ENCODE measurements around the gene NEK9. TPM values are rescaled to one million over a fixed set of nuclear protein-coding genes. Genes with fewer than 3 reads are reported as not detected.

Gene NEK9
- total and polyA plus RNA-seq, 2 donors (not counting 3 experiments of a cell fraction or from before 2014, with no cell fraction given): 22.1 to 65.1 TPM

GRCh38 chr14:75095690-75096089 lies 31.2 kb downstream of the NEK9 start:
- dilution Hi-C loops (cut with MboI; ENCODE audit: extremely low pct_ligation_motif_present, low sequenced_read_pairs): no loop called here
- Histone ChIP-seq H3K9me3 (replicated peaks; ENCODE audit: control insufficient read depth, insufficient read depth, low read length) (no peaks in the 10 kb centered on the region), H2AFZ (ENCODE audit: low read depth, low read length) (no peak overlapping the region), H3K27me3 (ENCODE audit: control insufficient read depth in 2 of 2, insufficient read depth in 2 of 2, low read length in 2 of 2) (no peaks in the 10 kb centered on the region), H3K79me2 (ENCODE audit: control insufficient read depth, insufficient read depth, low read length) (no peaks in the 10 kb centered on the region), H3K36me3 (ENCODE audit: control insufficient read depth in 2 of 2, extremely low read depth in 1 of 2, insufficient read depth in 2 of 2, low read length in 2 of 2) (peaks cover 9 to 16% of the 10 kb centered on the region in 2 experiments), H4K20me1 (replicated peaks; ENCODE audit: control insufficient read depth, extremely low read depth, insufficient read depth, low read length) (no peaks in the 10 kb centered on the region), H3K4me2 (ENCODE audit: insufficient read depth, low read length) (no peak overlapping the region), H3K4me3 (replicated peaks in 1 of 3; ENCODE audit: insufficient read depth in 1 of 3, low read depth in 1 of 3, low read length in 3 of 3) (no peak overlapping the region), H3K9me1 (replicated peaks; ENCODE audit: control insufficient read depth, extremely low read depth, insufficient read depth, low read length) (no peaks in the 10 kb centered on the region), H3K27ac (ENCODE audit: insufficient read depth, low read depth, low read length) (no peak overlapping the region), H3K9ac (replicated peaks; ENCODE audit: extremely low read depth, insufficient read depth, low read length) (no peak overlapping the region), H3K4me1 (ENCODE audit: control insufficient read depth, extremely low read depth, insufficient read depth, low read length) (no peaks in the 10 kb centered on the region)
- no peak for FAIRE-seq
- intact Hi-C loops (cut with micrococcal nuclease): no loop called here
- BruUV-seq (replicated peaks): no TSS peak
- no peak for TF ChIP-seq FOS (IDR thresholded peaks at IDR 0.05; ENCODE audit: borderline replicate concordance, insufficient read depth, low read length)
- no peak for TF ChIP-seq JUN (IDR thresholded peaks at IDR 0.05; ENCODE audit: borderline replicate concordance, insufficient read depth, insufficient read length, low read depth)
- TF ChIP-seq, protein P1, sequence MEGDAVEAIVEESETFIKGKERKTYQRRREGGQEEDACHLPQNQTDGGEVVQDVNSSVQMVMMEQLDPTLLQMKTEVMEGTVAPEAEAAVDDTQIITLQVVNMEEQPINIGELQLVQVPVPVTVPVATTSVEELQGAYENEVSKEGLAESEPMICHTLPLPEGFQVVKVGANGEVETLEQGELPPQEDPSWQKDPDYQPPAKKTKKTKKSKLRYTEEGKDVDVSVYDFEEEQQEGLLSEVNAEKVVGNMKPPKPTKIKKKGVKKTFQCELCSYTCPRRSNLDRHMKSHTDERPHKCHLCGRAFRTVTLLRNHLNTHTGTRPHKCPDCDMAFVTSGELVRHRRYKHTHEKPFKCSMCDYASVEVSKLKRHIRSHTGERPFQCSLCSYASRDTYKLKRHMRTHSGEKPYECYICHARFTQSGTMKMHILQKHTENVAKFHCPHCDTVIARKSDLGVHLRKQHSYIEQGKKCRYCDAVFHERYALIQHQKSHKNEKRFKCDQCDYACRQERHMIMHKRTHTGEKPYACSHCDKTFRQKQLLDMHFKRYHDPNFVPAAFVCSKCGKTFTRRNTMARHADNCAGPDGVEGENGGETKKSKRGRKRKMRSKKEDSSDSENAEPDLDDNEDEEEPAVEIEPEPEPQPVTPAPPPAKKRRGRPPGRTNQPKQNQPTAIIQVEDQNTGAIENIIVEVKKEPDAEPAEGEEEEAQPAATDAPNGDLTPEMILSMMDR (IDR thresholded peaks at IDR 0.05; ENCODE audit: extremely low read depth in 1 of 2, insufficient read depth in 1 of 2, low read depth in 1 of 2, low read length in 2 of 2): no peak
- no peak for TF ChIP-seq POLR2AphosphoS5 (IDR thresholded peaks at IDR 0.05; ENCODE audit: insufficient read depth, low read depth, low read length)
- TF ChIP-seq EZH2 (IDR thresholded peaks at IDR 0.05; ENCODE audit: borderline replicate concordance, low read depth, low read length, severe bottlenecking): no peak
- TF ChIP-seq, protein P2, sequence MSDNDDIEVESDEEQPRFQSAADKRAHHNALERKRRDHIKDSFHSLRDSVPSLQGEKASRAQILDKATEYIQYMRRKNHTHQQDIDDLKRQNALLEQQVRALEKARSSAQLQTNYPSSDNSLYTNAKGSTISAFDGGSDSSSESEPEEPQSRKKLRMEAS (IDR thresholded peaks at IDR 0.05; ENCODE audit: insufficient read depth, insufficient read length): no peak
- no peak for TF ChIP-seq GATA2 (IDR thresholded peaks at IDR 0.05; ENCODE audit: insufficient read depth, insufficient read length, low read depth, low read length)
- no peak for TF ChIP-seq POLR2A (IDR thresholded peaks at IDR 0.05; ENCODE audit: low read depth, low read length)
- no peak for TF ChIP-seq MYC (IDR thresholded peaks at IDR 0.05; ENCODE audit: low read depth, low read length)
- ChIA-PET CTCF (interaction anchor here (0.7 to 1.3 kb wide), 2 partner anchors 12 to 20 kb away, joined by 3 read pairs; no protein-coding TSS in a partner anchor), POLR2A (no interaction called here)
- no peak for DNase-seq (ENCODE audit: low read depth, low spot score)
